NCI-H1417 (cell line): ENCODE measurements around the gene MAPKAP1.

ENCODE experiments used
- DNase-seq, 3 experiments: peaks; one replicate each; lab custom pipeline; 2025; lab: John Stamatoyannopoulos, UW

The MAPKAP1 gene

DNA sequence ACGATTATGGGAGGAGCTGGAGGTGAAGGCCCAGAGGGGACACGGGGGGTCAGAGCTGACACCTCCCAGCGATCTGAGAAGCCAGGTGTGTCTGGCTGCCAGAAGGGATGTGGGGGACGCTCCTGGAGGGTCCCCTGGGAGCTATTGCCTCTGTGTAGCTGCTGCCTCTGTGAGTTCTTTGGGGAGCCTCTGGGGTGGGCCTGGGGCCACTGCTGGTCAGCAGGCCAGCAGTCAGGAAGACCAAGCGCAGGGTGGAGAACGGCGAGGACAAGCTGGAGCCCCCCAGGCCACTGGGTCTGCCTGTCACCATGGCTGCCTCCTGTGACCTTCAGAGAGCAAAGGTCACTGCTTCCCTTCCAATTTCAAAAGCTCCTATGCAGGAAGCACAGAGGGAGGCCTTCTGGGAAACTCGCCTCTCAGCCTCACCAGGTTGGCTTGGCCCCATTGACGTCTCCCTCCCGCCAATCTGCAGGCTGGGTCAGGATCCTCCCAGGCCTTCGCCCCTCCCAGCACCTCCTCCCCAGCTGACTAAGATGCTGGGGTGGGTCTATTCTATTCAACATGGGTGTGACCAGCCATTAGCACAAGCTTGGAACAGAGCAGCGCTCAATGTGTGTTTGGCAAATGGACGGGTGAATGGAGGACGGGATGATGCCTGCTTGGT is 319.0 kb downstream of the MAPKAP1 start:
- no peak for DNase-seq
